DMS153 treated with DMSO at 0.1 percent for 48 hours (cell line): ENCODE measurements around the gene OR5AC2.

Experiments
- DNase-seq: peaks from one replicate; lab custom pipeline; 2025; ENCODE audit not compliant: unreplicated experiment; lab: John Stamatoyannopoulos, UW

The OR5AC2 gene, protein sequence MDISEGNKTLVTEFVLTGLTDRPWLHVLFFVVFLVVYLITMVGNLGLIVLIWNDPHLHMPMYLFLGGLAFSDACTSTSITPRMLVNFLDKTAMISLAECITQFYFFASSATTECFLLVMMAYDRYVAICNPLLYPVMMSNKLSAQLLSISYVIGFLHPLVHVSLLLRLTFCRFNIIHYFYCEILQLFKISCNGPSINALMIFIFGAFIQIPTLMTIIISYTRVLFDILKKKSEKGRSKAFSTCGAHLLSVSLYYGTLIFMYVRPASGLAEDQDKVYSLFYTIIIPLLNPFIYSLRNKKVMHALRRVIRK

DNA sequence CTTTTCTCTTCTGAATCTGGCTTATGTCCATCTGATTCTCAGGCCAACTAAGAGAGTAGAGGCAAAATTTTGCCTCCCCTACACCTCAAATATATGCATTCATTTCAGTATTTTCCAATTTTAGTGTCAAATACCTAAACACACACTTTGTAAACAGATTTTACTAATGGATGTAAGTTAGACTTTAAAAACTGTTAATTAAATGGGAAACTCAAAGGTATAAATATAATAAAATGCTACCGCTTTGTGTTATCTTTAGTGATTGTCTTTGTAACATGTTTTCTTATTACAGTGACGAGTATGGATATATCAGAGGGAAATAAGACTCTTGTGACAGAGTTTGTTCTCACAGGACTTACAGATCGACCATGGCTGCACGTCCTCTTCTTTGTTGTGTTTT, at the start of gene OR5AC2:
Gene OR5AC2 (plus strand): TSS at position 301 of the 400 bp plus-strand sequence. CDS start 0 bp downstream, at position 301.
- no peak for DNase-seq

- no peak for DNase-seq
Observed at GRCh38 chr3:98038286-98038685, 48.7 kb upstream of the OR5AC2 start.

DNA sequence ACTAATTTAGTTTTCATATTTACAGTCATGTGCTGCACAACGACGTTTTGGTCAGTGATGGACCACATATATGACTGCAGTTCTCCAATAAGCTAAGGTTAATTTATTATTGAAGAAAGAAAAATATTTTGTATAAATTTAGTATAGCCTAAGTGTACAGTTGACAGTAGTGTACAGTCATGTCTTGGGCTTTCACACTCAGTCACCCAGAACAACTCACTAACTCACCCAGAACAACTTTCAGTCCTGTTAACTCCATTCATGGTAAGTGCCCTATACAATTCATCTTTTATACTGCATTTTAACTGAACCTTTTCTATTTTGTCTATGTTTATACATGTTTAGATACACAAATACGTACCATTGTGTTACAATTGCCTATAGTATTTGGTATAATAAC, 48.1 kb upstream of the OR5AC2 start:
- DNase-seq: no peak

- peak; percentile 83 for DNase-seq
Observed at GRCh38 chr3:98039322-98040024, 47.5 kb upstream of the OR5AC2 start.

DNA sequence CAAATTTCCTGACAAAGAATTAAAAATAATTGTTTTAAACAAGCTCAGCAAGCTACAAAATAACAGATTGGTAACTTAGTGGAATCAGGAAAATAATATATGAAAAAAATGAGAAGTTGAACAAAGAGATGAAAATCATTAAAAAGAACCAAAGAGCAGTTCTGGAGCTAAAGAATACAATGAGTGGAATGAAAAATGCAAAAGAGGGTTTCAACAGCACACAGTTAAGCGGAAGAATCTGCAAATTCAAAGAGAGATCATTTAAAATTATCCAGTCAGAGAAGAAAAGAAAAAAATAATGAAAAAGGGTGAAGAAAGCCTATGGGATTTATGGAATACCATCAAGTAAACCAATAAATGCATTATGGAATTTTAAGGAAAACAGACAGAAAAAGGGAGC, 45.6 kb upstream of the OR5AC2 start:
- no peak for DNase-seq

- DNase-seq: no peak
Observed at GRCh38 chr3:98048586-98048985, 38.4 kb upstream of the OR5AC2 start.

DNA sequence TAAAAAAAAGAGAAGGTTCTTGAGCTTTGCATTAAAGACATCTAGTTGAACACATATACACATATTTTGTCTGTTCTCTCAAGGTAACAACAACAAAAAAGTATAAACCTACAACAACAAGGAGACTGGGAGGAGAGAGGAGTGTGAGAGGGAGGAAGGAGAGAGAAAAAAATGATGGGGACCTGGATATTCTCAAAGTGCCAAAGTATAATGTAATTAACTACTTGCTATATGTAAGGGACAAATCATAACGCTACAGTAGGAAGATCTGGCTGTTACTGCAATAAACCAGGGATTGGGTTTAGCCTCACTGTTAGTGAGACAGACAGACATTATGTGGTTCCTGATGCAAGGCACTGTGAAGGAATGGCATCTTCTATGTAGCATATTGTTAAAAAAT, 37.7 kb upstream of the OR5AC2 start:
- no peak for DNase-seq

GRCh38 chr3:98056035-98056434, 30.9 kb upstream of the OR5AC2 start:
- DNase-seq: no peak

- DNase-seq: no peak
Observed at GRCh38 chr3:98057631-98058030, 29.3 kb upstream of the OR5AC2 start.

DNA sequence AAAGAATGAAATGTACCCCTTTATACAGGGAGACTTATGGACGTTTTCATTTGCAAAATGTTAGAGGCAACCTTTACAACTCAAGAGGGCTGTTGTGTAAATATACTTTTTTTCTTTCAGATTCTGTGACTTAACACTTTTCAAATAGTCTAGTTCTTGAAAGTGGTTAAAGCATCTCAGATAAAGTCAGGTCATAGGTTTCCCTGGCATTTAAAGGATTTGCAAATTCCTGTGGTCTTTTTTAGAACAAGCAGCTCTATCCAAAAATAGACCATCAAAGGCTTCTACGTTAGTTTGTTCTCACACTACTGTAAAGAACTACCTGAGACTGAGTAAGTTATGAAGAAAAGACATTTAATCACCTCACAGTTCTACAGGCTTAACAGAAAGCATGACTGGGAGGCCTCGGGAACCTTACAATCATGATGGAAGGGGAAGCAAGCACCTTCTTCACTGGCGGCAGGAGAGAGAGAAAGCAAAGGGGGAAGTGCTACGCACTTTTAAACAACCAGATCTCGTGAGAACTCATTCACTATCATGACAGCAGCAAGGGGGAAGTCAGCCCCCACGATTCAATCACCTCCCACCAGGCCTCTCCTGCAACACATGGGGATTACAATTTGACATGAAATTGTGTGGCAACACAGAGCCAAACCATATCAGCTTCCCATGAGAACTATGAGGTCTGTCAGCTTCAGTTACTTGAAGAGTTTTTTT, 28.6 kb upstream of the OR5AC2 start:
- DNase-seq: no peak

DNA sequence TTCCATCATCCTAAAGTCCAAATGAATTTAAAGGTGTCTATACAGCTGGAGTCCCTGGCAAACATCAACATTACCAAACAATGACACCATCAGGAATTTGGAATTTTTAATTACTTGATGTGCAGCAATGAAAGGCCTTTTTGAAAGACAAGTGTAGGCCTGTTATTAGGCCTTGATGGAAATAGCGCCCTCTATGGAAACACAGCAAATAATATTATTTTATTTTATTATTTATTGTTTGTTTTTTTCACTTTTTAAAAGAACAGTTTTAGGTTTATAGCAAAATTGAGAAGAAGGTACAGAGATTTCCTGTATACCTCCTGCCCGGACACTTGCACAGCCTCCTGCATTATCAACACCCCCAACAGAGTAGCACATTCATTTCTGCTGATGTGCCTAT, 18.1 kb upstream of the OR5AC2 start:
- no peak for DNase-seq

- DNase-seq: no peak
Observed at GRCh38 chr3:98070840-98071239, 16.1 kb upstream of the OR5AC2 start.

- DNase-seq: no peak
Observed at GRCh38 chr3:98073486-98073885, 13.5 kb upstream of the OR5AC2 start.

GRCh38 chr3:98095882-98096281, 8.9 kb downstream of the OR5AC2 start:
- no peak for DNase-seq

DNA sequence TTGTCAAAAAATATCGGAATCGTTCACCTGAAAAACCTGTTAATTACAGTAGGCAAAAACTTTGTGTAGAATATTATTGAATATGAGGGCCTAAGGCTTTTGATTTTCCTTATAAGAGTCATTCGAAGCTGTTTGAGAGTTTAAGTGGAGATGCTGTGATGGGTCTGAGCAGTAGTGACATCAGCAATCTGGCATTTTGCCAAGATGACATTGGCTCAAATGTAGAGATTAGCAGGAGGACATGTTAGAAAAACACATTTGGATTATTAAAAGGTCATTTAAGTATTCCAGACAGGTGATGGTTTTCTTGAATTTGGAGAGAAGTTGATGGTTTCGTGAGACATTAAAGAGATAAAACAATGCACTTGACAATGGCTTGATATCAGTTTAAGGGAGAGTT, 12.9 kb downstream of the OR5AC2 start:
- DNase-seq: no peak

DNA sequence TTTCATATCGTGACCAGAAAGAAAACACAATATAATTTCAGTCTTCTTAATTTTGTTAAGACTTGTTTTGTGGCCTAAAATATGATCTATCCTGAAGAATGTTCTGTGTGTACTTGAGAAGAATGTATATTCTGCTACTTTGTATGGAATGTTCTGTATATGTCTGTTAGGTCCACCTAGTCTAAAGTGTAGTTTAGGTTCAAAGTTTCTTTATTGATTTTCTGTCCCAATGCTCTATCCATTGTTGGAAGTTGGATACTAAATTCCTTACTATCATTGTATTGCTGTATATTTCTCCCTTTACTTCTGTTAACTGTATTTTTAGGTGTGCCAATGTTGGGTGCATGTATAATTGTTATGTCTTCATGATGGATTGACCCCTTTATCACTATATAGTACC, 21.2 kb downstream of the OR5AC2 start:
- DNase-seq: no peak

- no peak for DNase-seq
Observed at GRCh38 chr3:98109807-98110549, 23.0 kb downstream of the OR5AC2 start.

DNA sequence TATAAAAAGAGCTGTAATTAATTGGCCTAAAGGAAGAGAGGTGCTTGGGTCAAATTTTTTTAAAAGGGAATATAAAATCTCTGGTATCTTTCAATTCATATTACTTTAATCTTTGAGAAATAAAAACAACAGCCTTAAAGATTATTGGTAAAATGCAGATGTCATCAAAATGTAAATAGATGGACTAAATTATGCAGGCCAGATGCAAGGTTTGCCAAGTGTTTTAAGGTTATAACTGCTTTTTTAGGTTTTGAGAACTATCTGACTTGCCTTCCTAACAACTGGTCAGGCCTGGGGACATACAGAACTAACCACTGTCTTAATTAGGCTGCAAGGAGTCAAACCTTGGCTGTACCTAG, 23.6 kb downstream of the OR5AC2 start:
- DNase-seq: no peak

GRCh38 chr3:98114264-98114663, 27.3 kb downstream of the OR5AC2 start:
- DNase-seq: no peak

- DNase-seq: no peak
Observed at GRCh38 chr3:98115717-98116116, 28.7 kb downstream of the OR5AC2 start.

DNA sequence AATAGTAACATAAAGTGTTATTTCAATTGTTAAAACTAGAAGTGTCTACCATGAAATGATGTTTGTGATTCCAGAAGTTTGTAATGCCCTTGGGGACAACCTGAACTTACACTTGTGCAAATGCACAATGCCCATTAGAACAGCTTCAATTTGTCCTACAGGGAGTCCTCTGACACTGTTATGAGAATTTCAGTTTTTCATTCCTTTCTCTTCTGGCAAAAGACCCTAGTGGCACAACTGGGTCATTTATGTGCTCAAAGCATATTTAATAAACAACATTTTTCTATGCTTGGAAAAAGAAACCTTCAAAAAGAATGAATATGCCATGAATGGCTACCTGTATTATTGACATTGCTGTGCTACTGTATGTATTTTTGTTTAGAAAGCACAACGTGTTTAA, 43.4 kb downstream of the OR5AC2 start, which contains the start of gene OR5H1:
Gene OR5H1 (plus strand): TSS at position 301 of the 400 bp plus-strand sequence. CDS start 1,977 bp downstream, outside the sequence.
- DNase-seq: no peak
